Keratinocyte (primary cell): ENCODE measurements around the gene MS4A8.
"Not testable (repeated sequence)": the region's sequence is repeated elsewhere in the genome, so short reads cannot be mapped to it uniquely, and the experiment has no call there.

Experiments used
- CTCF ChIP-seq, 3 experiments: IDR thresholded peaks in 1 of 3; conservative IDR thresholded peaks in 1 of 3; optimal IDR thresholded peaks in 1 of 3; 2 replicates in 2 of 3; 3 replicates in 1 of 3; pipeline versions ENCODE3 to v1.5.1; 2011; ENCODE audit warnings: low read length in 3 of 3, mild to moderate bottlenecking in 3 of 3, moderate library complexity in 2 of 3, control low read depth in 1 of 3, inconsistent platforms in 1 of 3; ENCODE audit not compliant: insufficient read depth in 2 of 3; ENCODE audit errors: extremely low read depth in 1 of 3
- EZH2 ChIP-seq: IDR thresholded peaks from one replicate; pipeline ENCODE4 v1.6.1; 2012; ENCODE audit warnings: inconsistent platforms, mild to moderate bottlenecking, low read length, moderate library complexity

GRCh38 chr11:60759438-60760225 is 60.2 kb downstream of the MS4A8 start:
- TF ChIP-seq EZH2; CTCF (optimal IDR thresholded peaks at IDR 0.05 in 1 of 3, IDR thresholded peaks at IDR 0.05 in 1 of 3, conservative IDR thresholded peaks at IDR 0.05 in 1 of 3; ENCODE audit: extremely low read depth in 1 of 3, insufficient read depth in 2 of 3, low read length in 3 of 3): not testable (repeated sequence)
